H4 (cell line): Measurements from ENCODE around the gene PLCD1. TPM values are rescaled to one million over a fixed set of nuclear protein-coding genes. Genes with fewer than 3 reads are reported as not detected.
"Not testable (repeated sequence)": the region's sequence is repeated elsewhere in the genome, so short reads cannot be mapped to it uniquely, and the experiment has no call there.

Experiments used
- DNase-seq: peaks from one replicate; pipeline ENCODE4 v3.0.0-alpha.2; 2015; ENCODE audit warnings: low spot score
- total RNA-seq: library from RNA; depleted of rRNA; stranded (reverse); fragments of >200 nt; shearing (Covaris generic); gene quantifications from 2 replicates; pipeline ENCODE4 v1.2.3, GENCODE V29; 2014; rRNA removed

PLCD1 gene
- total RNA-seq: 2.7 and 7.6 TPM in 2 replicates

GRCh38 chr3:38029400-38030125 lies at the start of gene PLCD1:
PLCD1 (minus strand) TSS chr3:38029642; CDS start chr3:38029539, 103 bp downstream.
- DNase-seq: no peak

- DNase-seq: not testable (repeated sequence)
Observed at GRCh38 chr3:38077073-38077472, 47.6 kb upstream of the PLCD1 start.

GRCh38 chr3:38070013-38070412 lies 40.6 kb upstream of the PLCD1 start:
- DNase-seq: no peak

GRCh38 chr3:38067508-38068233 lies 38.2 kb upstream of the PLCD1 start:
- DNase-seq: no peak

- DNase-seq: not testable (repeated sequence)
Observed at GRCh38 chr3:38064453-38064852, 35.0 kb upstream of the PLCD1 start.

GRCh38 chr3:38062809-38063208 lies 33.4 kb upstream of the PLCD1 start:
- DNase-seq: no peak

GRCh38 chr3:38059591-38059990 lies 30.1 kb upstream of the PLCD1 start:
- DNase-seq: no peak

- no peak for DNase-seq
Observed at GRCh38 chr3:38059148-38059547, 29.7 kb upstream of the PLCD1 start.

GRCh38 chr3:38054499-38055001 lies 25.1 kb upstream of the PLCD1 start:
- DNase-seq: no peak

- not testable (repeated sequence) for DNase-seq
Observed at GRCh38 chr3:38053813-38054498, 24.5 kb upstream of the PLCD1 start.

GRCh38 chr3:38053286-38053685 lies 23.8 kb upstream of the PLCD1 start:
- DNase-seq: not testable (repeated sequence)

- no peak for DNase-seq
Observed at GRCh38 chr3:38051131-38051530, 21.7 kb upstream of the PLCD1 start.

- DNase-seq: no peak
Observed at GRCh38 chr3:38049358-38050126, 20.1 kb upstream of the PLCD1 start.

GRCh38 chr3:38047896-38048295 lies 18.5 kb upstream of the PLCD1 start:
- no peak for DNase-seq

- DNase-seq: no peak
Observed at GRCh38 chr3:38046821-38047220, 17.4 kb upstream of the PLCD1 start.

GRCh38 chr3:38046027-38046426 lies 16.6 kb upstream of the PLCD1 start:
- DNase-seq: no peak

- no peak for DNase-seq
Observed at GRCh38 chr3:38043486-38043885, 14.0 kb upstream of the PLCD1 start.

GRCh38 chr3:38040401-38040800 lies 11.0 kb upstream of the PLCD1 start:
- no peak for DNase-seq

- DNase-seq: no peak
Observed at GRCh38 chr3:38039899-38040261, 10.4 kb upstream of the PLCD1 start.

GRCh38 chr3:38039101-38039898 lies 9.9 kb upstream of the PLCD1 start, which contains the start of gene DLEC1:
DLEC1 (plus strand) TSS chr3:38039208; CDS start chr3:38039226, 18 bp downstream.
- no peak for DNase-seq

- DNase-seq: no peak
Observed at GRCh38 chr3:38038447-38038911, 9.0 kb upstream of the PLCD1 start.
